GM23338 (cell line): ENCODE results near the gene LSM12. TPM values are rescaled to one million over a fixed set of nuclear protein-coding genes. Genes with fewer than 3 reads are reported as not detected.

ENCODE experiments used
- ATAC-seq: fragments of 200-7000 bp; cut with Tn5 transposase; 3 replicates; pipeline ENCODE4 v1.9.1; 2020
- DNase-seq: peaks from one replicate; pipeline ENCODE4 v3.0.0-alpha.2; 2015; ENCODE audit warnings: low spot score
- H2AFZ ChIP-seq: fragments of 200-600 bp; sonication (generic); 2 replicates; pipeline ENCODE4 v1.8.0; 2016; ENCODE audit warnings: antibody characterized with exemption, mild to moderate bottlenecking, moderate library complexity
- H3F3A ChIP-seq: fragments of 200-600 bp; sonication (generic); replicated peaks from 2 replicates; pipeline ENCODE4 v1.8.0; 2017; ENCODE audit warnings: antibody characterized with exemption, mixed run types, low read depth
- H3K27ac ChIP-seq: fragments of 200-600 bp; sonication (generic); 2 replicates; pipeline ENCODE4 v1.6.1; 2016; ENCODE audit warnings: low read depth
- H3K27me3 ChIP-seq: fragments of 200-600 bp; sonication (generic); 2 replicates; pipeline ENCODE4 v1.8.0; 2016; ENCODE audit warnings: mild to moderate bottlenecking, mixed run types, moderate library complexity; ENCODE audit not compliant: insufficient read depth
- H3K36me3 ChIP-seq: fragments of 200-600 bp; sonication (generic); 2 replicates; pipeline ENCODE4 v1.8.0; 2016; ENCODE audit warnings: mild to moderate bottlenecking; ENCODE audit not compliant: insufficient read depth
- H3K4me1 ChIP-seq: fragments of 200-600 bp; sonication (generic); 2 replicates; pipeline ENCODE4 v1.8.0; 2016; ENCODE audit warnings: mild to moderate bottlenecking, moderate library complexity; ENCODE audit not compliant: insufficient read depth
- H3K4me2 ChIP-seq: fragments of 200-600 bp; sonication (generic); 2 replicates; pipeline ENCODE4 v1.7.1; 2017; ENCODE audit warnings: mixed run types
- H3K4me3 ChIP-seq: fragments of 200-600 bp; sonication (generic); 2 replicates; pipeline ENCODE4 v1.6.1; 2016; ENCODE audit warnings: mixed run types
- H3K79me2 ChIP-seq: fragments of 200-600 bp; sonication (generic); replicated peaks from 2 replicates; pipeline ENCODE4 v1.8.0; 2017; ENCODE audit warnings: mild to moderate bottlenecking; ENCODE audit not compliant: insufficient read depth
- H3K9me2 ChIP-seq: fragments of 200-600 bp; sonication (generic); 2 replicates; pipeline ENCODE4 v1.8.0; 2017; ENCODE audit not compliant: insufficient read depth
- H4K20me1 ChIP-seq: fragments of 200-600 bp; sonication (generic); replicated peaks from 2 replicates; pipeline ENCODE4 v1.8.0; 2017; ENCODE audit warnings: mild to moderate bottlenecking; ENCODE audit not compliant: insufficient read depth
- H3K27ac Mint-ChIP-seq: 2 replicates; pipeline ENCODE4 v1.8.0; 2020; ENCODE audit warnings: inconsistent platforms, mild to moderate bottlenecking, moderate library complexity, mixed read lengths
- H3K27me3 Mint-ChIP-seq: 3 replicates; pipeline ENCODE4 v1.8.0; 2022; ENCODE audit warnings: low read depth, mild to moderate bottlenecking, moderate library complexity, mixed read lengths, inconsistent platforms; ENCODE audit not compliant: insufficient read depth, poor library complexity
- H3K36me3 Mint-ChIP-seq: 3 replicates; pipeline ENCODE4 v1.8.0; 2021; ENCODE audit warnings: low read depth, mild to moderate bottlenecking, inconsistent platforms, moderate library complexity, mixed read lengths
- H3K4me1 Mint-ChIP-seq: 3 replicates; pipeline ENCODE4 v1.8.0; 2020; ENCODE audit warnings: mild to moderate bottlenecking, inconsistent platforms, mixed read lengths
- H3K4me3 Mint-ChIP-seq: 3 replicates; pipeline ENCODE4 v1.8.0; 2021; ENCODE audit warnings: moderate library complexity, mild to moderate bottlenecking, inconsistent platforms, mixed read lengths
- H3K9me3 Mint-ChIP-seq: 3 replicates; pipeline ENCODE4 v1.8.0; 2020; ENCODE audit warnings: moderate library complexity, mild to moderate bottlenecking, inconsistent platforms, mixed read lengths
- CREB1 ChIP-seq: fragments of 250-450 bp; sonication (Bioruptor Pico); IDR thresholded peaks from 2 replicates; pipeline ENCODE4 v1.5.0; 2020; ENCODE audit warnings: low read depth, mild to moderate bottlenecking, moderate library complexity
- CTCF ChIP-seq, 2 experiments: fragments of 200-600 bp in 1 of 2; sonication (generic) in 1 of 2; conservative IDR thresholded peaks; 2 replicates each; pipeline versions ENCODE4 v1.5.1 to v1.6.1; 2016 to 2017; ENCODE audit warnings: antibody characterized with exemption in 2 of 2, low read depth in 2 of 2, mild to moderate bottlenecking in 2 of 2, moderate library complexity in 1 of 2
- ETS1 ChIP-seq: IDR thresholded peaks from 2 replicates; pipeline ENCODE4 v1.6.1; 2016; ENCODE audit warnings: antibody characterized with exemption
- EZH2phosphoT487 ChIP-seq: fragments of 200-600 bp; sonication (generic); IDR thresholded peaks from one replicate; pipeline ENCODE4 v1.8.1; 2018; ENCODE audit warnings: antibody characterized with exemption; ENCODE audit not compliant: unreplicated experiment
- JUNB ChIP-seq: IDR thresholded peaks from one replicate; pipeline ENCODE4 v1.6.1; 2016; ENCODE audit warnings: antibody characterized with exemption; ENCODE audit not compliant: unreplicated experiment
- REST ChIP-seq: IDR thresholded peaks from one replicate; pipeline ENCODE4 v1.6.1; 2018; ENCODE audit warnings: antibody characterized with exemption; ENCODE audit not compliant: unreplicated experiment
- STAT1 ChIP-seq: IDR thresholded peaks from one replicate; pipeline ENCODE4 v1.6.1; 2016; ENCODE audit warnings: antibody characterized with exemption; ENCODE audit not compliant: unreplicated experiment
- ZNF114 ChIP-seq: fragments of 250-450 bp; sonication (Bioruptor Pico); IDR thresholded peaks from 2 replicates; pipeline ENCODE4 v1.5.0; 2020; ENCODE audit warnings: mild to moderate bottlenecking, moderate library complexity
- ZNF462 ChIP-seq: fragments of 250-450 bp; sonication (Bioruptor Pico); IDR thresholded peaks from 2 replicates; pipeline ENCODE4 v1.5.0; 2020; ENCODE audit warnings: mild to moderate bottlenecking, moderate library complexity
- polyA plus RNA-seq: library from polyadenylated mRNA; unstranded; fragments of >200 nt; fragmentation: Nextera tagmentation; extraction: Ambion mirVana; gene quantifications from 2 replicates; pipeline ENCODE4 v1.2.1, GENCODE V29; 2016
- total RNA-seq: library from RNA; depleted of rRNA; stranded (reverse); fragments of >200 nt; shearing (Covaris generic); gene quantifications from 2 replicates; pipeline ENCODE4 v1.2.3, GENCODE V29; 2014

LSM12 gene
- total and polyA plus RNA-seq, 2 experiments from 2014 or later, result 72.7 to 241 TPM

- Mint-ChIP-seq H3K36me3 (peaks cover 68% of the 10 kb centered on the region), H3K27me3 (peaks cover 2% of the 10 kb centered on the region), H3K9me3 (no peaks in the 10 kb centered on the region), H3K4me1 (no peaks in the 10 kb centered on the region), H3K4me3 (no peak overlapping the region), H3K27ac (no peak overlapping the region)
- Histone ChIP-seq H3K27me3 (no peaks in the 10 kb centered on the region), H2AFZ (no peak overlapping the region), H3K4me2 (no peak overlapping the region), H3K79me2 (peaks cover 14% of the 10 kb centered on the region), H3K4me1 (no peaks in the 10 kb centered on the region), H3K36me3 (peaks cover 36% of the 10 kb centered on the region), H3K9me2 (no peaks in the 10 kb centered on the region), H3K4me3 (no peak overlapping the region), H3K27ac (no peak overlapping the region), H3F3A (peaks cover 16% of the 10 kb centered on the region), H4K20me1 (peaks cover 26% of the 10 kb centered on the region)
- no peak for TF ChIP-seq STAT1
- TF ChIP-seq ZNF462 (CRISPR knock-in tag), result no peak
- ATAC-seq (no peak), DNase-seq (no peak)
Observed at GRCh38 chr17:44033861-44034408, 32.5 kb downstream of the LSM12 start.

GRCh38 chr17:44030482-44030881 is 36.0 kb downstream of the LSM12 start:
- Mint-ChIP-seq H3K27me3 (peaks cover 2% of the 10 kb centered on the region), H3K27ac (no peak overlapping the region), H3K4me1 (no peaks in the 10 kb centered on the region), H3K36me3 (peaks cover 43% of the 10 kb centered on the region), H3K9me3 (no peaks in the 10 kb centered on the region), H3K4me3 (no peak overlapping the region)
- H3K27me3 ChIP-seq, result no peaks in the 10 kb centered on the region
- no peak for DNase-seq
- H3F3A ChIP-seq, result peaks cover 16% of the 10 kb centered on the region
- no peaks in the 10 kb centered on the region for H3K4me1 ChIP-seq
- H3K9me2 ChIP-seq, result no peaks in the 10 kb centered on the region
- H3K4me2 ChIP-seq, result no peak overlapping the region
- ATAC-seq, result no peak
- no peak overlapping the region for H3K4me3 ChIP-seq
- H2AFZ ChIP-seq, result no peak overlapping the region
- 0 out of 2 replicates have a peak, but pooled peaks cover 2% of the 10 kb centered on the region for H3K79me2 ChIP-seq
- peaks cover 22% of the 10 kb centered on the region for H4K20me1 ChIP-seq
- H3K36me3 ChIP-seq, result peaks cover 10% of the 10 kb centered on the region
- no peak overlapping the region for H3K27ac ChIP-seq
- no peak for TF ChIP-seq ETS1
- TF ChIP-seq CTCF (conservative IDR thresholded peaks at IDR 0.05; ENCODE audit: low read depth in 2 of 2), result no peak
- TF ChIP-seq ZNF114 (CRISPR knock-in tag), result no peak
- TF ChIP-seq EZH2phosphoT487, result no peak
- no peak for TF ChIP-seq REST
- TF ChIP-seq CREB1 (CRISPR knock-in tag), result no peak
- no peak for TF ChIP-seq JUNB
- TF ChIP-seq STAT1, result no peak
